Loucy (cell line): Measurements from ENCODE around the gene UNC45A.

Experiments used
- CTCF ChIP-seq: fragments of 200-600 bp; sonication (generic); conservative IDR thresholded peaks from 2 replicates; pipeline ENCODE4 v1.5.1; 2014; ENCODE audit warnings: mild to moderate bottlenecking, antibody characterized with exemption, low read length
- EZH2phosphoT487 ChIP-seq: fragments of 200-600 bp; IDR thresholded peaks from 2 replicates; pipeline ENCODE4 v1.6.1; 2018; ENCODE audit warnings: antibody characterized with exemption, mild to moderate bottlenecking, moderate library complexity, borderline replicate concordance

- TF ChIP-seq CTCF (peak; percentile 75), EZH2phosphoT487 (no peak)
Observed at GRCh38 chr15:90902040-90902839, 32.8 kb upstream of the UNC45A start.
